ENCODE results near the gene C1RL. TPM values are rescaled to one million over a fixed set of nuclear protein-coding genes. Genes with fewer than 3 reads are reported as not detected.

C1RL gene
- total RNA-seq, 4 donors from 2014 or later: 85.9 to 126 (median 107) TPM

- no peak for DNase-seq (ENCODE audit: low spot score)
- ATAC-seq (ENCODE audit: low FRiP score): no peak
- TF ChIP-seq, protein P1, sequence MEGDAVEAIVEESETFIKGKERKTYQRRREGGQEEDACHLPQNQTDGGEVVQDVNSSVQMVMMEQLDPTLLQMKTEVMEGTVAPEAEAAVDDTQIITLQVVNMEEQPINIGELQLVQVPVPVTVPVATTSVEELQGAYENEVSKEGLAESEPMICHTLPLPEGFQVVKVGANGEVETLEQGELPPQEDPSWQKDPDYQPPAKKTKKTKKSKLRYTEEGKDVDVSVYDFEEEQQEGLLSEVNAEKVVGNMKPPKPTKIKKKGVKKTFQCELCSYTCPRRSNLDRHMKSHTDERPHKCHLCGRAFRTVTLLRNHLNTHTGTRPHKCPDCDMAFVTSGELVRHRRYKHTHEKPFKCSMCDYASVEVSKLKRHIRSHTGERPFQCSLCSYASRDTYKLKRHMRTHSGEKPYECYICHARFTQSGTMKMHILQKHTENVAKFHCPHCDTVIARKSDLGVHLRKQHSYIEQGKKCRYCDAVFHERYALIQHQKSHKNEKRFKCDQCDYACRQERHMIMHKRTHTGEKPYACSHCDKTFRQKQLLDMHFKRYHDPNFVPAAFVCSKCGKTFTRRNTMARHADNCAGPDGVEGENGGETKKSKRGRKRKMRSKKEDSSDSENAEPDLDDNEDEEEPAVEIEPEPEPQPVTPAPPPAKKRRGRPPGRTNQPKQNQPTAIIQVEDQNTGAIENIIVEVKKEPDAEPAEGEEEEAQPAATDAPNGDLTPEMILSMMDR (IDR thresholded peaks at IDR 0.05): no peak
These were observed 16.0 kb downstream of the C1RL start for GRCh38 chr12:7092986-7093460.

- peak; percentile 89 for ATAC-seq (ENCODE audit: low FRiP score)
- peak; percentile 72 for DNase-seq (ENCODE audit: low spot score)
- TF ChIP-seq, protein P1 (IDR thresholded peaks at IDR 0.05): peak in 2 of 3 donors; percentile 37 to 55
These were observed 16.6 kb downstream of the C1RL start, which contains the start of gene C1R for GRCh38 chr12:7092229-7092985. Gene C1R (minus strand): TSS chr12:7092445. CDS start chr12:7092388, 57 bp downstream.

DNA sequence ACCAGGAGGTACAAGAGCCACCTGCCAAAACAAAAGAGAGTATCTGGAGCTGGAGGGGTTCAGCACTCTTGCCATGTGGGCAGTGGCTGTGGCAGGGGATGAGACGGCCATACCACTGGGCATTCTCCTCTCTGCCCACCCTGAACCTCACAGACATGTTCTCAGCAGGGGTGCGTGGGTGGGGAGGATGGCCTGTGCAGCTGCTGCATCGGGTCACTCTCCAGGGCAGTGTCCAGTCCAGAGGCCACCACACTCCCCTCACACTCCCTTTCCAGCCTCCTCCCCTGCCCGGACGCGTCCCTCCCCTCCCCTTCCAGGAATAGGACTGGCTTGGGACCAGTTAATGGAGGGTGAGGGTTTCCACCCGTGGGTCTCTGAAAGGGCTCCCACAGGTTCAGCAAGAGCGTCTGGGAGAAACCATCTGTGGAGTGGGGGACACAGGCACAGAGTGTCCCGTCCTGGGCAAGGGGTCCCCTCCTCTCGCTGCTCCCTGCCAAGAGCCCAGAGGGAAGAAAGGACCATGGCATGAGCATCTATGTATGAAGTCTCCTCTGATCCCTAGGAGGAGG, 17.3 kb downstream of the C1RL start:
- ATAC-seq (ENCODE audit: low FRiP score): peak; percentile 37
- TF ChIP-seq, protein P1 (IDR thresholded peaks at IDR 0.05): no peak
- no peak for DNase-seq (ENCODE audit: low spot score)

DNA sequence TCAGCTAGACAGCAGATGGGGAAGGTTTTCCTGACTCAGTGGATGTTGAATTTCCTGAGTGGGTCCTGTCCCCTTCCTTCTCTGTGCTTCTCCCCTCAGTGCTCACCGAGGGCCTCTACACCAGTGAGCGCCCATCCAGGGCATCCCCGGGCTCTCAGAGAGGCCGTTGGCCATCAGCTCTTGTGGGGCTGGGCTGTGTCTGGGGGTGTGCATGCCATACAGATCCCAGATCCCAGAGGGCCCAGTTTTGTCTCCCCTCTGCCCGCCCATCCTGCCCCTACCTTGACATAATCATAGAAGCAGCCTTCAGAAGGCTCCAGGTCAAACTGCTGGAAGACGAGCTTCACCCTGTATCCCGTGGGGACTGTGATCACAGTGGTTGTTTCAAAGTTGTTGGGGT, 17.8 kb downstream of the C1RL start:
- TF ChIP-seq, protein P1 (IDR thresholded peaks at IDR 0.05): no peak
- ATAC-seq (ENCODE audit: low FRiP score) (no peak), DNase-seq (ENCODE audit: low spot score) (no peak)

DNA sequence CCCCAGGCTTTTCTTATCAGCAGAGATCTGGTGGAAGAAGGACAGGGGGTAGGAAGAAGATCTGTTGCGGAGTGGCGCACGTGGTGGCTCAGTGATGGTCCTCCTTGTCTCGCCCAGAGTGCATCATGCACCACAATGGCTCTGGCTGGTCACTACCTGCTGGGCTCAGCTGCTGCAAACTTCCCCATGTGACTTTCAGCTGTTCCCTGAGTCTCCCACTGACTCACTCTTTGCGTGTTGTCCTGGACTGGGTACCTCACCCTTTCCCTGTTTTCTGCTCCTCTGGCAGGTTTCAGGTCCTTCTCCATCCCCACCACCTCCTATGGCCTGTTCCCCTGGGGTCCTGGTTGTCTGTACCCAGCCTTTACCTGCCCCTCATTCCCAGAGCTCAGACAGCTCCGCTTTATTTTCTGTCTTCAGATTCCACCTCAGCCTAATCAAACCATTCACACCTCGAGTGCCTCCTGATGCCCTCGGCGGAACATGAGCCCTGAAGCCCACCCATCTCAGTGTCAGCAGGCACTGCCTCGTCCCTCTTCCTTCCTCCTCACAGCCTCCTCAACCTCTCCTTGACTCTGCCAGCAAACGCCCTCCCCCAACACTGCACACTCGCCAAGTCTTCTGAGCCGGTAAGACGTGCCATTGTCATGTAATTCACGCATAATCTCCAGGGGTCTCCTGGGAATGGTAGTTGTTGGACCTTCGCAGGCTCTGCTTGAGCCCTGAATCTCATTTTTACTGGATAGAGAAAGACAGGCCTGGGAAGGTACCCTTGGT, 18.6 kb downstream of the C1RL start:
- no peak for DNase-seq (ENCODE audit: low spot score)
- TF ChIP-seq, protein P1 (IDR thresholded peaks at IDR 0.05): no peak
- ATAC-seq (ENCODE audit: low FRiP score): no peak

DNA sequence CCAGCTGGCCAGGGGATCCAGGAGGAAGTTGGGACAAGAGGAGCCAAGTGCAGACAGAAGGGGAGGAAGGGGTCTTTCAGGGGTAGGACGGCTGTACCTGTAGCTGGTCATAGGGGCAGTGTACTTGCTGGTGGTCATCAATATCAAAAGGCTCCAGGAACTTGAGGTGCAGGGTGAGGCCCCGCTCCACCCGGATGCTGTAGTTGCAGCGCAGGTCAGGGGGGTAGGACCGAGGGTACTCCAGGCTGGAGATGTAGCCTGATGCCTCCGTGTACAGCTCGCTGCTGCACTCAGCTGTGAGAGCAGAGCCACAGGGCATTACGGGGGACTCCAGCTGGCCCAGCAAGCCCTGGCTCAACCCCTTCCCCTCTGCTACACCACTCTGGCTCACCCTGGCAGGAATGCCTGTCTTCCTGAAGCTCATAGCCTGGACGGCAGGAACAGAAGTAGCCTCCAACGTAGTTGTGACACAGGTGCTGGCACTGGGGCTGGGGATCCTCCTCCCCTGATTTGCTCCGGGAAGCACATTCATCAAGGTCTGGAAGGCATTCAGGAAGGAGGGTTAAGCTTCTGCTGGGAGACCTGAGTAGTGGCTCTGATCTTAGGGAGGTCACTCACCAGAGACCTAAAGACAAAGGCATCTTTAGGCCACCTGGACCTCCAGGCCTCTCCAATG, 19.7 kb downstream of the C1RL start:
- no peak for ATAC-seq (ENCODE audit: low FRiP score)
- no peak for DNase-seq (ENCODE audit: low spot score)
- TF ChIP-seq, protein P1 (IDR thresholded peaks at IDR 0.05): no peak
